Lung (tissue), 12 donors: Measurements from ENCODE around the gene TAS2R39. TPM values are rescaled to one million over a fixed set of nuclear protein-coding genes. Genes with fewer than 3 reads are reported as not detected.

Source experiments
- ATAC-seq: fragments of 200-7000 bp; cut with Tn5 transposase; one replicate; pipeline ENCODE4 v1.9.1; 2020; ENCODE audit warnings: moderate number of reproducible peaks; ENCODE audit not compliant: insufficient read depth, low FRiP score
- DNase-seq, 3 donors: peaks; one replicate each; pipeline ENCODE4 v3.0.0-alpha.2; 2013 to 2017
- H3K27ac ChIP-seq, 2 donors: one replicate each; pipeline ENCODE4 v1.5.1; 2013; ENCODE audit warnings: mild to moderate bottlenecking in 2 of 2, moderate library complexity in 2 of 2, control low read depth in 1 of 2, inconsistent platforms in 1 of 2, low read depth in 1 of 2, low read length in 1 of 2
- H3K27me3 ChIP-seq, 3 donors: one replicate each; pipeline ENCODE4 v1.5.1; 2013; ENCODE audit warnings: low read length in 2 of 3; ENCODE audit not compliant: control insufficient read depth in 3 of 3, insufficient read depth in 3 of 3
- H3K36me3 ChIP-seq, 4 donors: one replicate each; pipeline ENCODE4 v1.5.1; 2013; ENCODE audit warnings: low read length in 4 of 4, mild to moderate bottlenecking in 1 of 4, moderate library complexity in 1 of 4; ENCODE audit not compliant: control insufficient read depth in 4 of 4, insufficient read depth in 4 of 4
- H3K4me1 ChIP-seq, 5 donors: one replicate each; pipeline ENCODE4 v1.5.1; 2013; ENCODE audit warnings: low read length in 5 of 5, mild to moderate bottlenecking in 2 of 5, moderate library complexity in 1 of 5; ENCODE audit not compliant: control insufficient read depth in 5 of 5, insufficient read depth in 5 of 5
- H3K4me3 ChIP-seq: one replicate; pipeline ENCODE4 v1.5.1; 2013; ENCODE audit warnings: mild to moderate bottlenecking, control low read depth, moderate library complexity
- H3K9ac ChIP-seq, 2 donors: one replicate each; pipeline ENCODE4 v1.5.1; 2013; ENCODE audit warnings: low read length in 2 of 2, control low read depth in 1 of 2; ENCODE audit not compliant: insufficient read depth in 1 of 2
- H3K9me3 ChIP-seq, 4 donors: one replicate each; pipeline ENCODE4 v1.5.1; 2013; ENCODE audit warnings: low read length in 3 of 4, mild to moderate bottlenecking in 1 of 4, moderate library complexity in 1 of 4; ENCODE audit not compliant: control insufficient read depth in 4 of 4, insufficient read depth in 3 of 4
- CTCF ChIP-seq: IDR thresholded peaks from 2 replicates; pipeline ENCODE4 v1.5.1; 2012; ENCODE audit warnings: mild to moderate bottlenecking; ENCODE audit errors: control extremely low read depth, extremely low read depth
- WGBS, 2 donors: extraction: QIAGEN DNeasy Blood & Tissue Kit; methylation state at CpG; one replicate each; pipeline ENCODE4 v1.1.7; 2013; 5-methylcytosine and 5-hydroxymethylcytosine counted together
- polyA plus RNA-seq, 2 donors: library from polyadenylated mRNA; stranded (reverse); fragments of 200-250 nt; gene quantifications; one replicate each; pipeline ENCODE4 v1.2.1, GENCODE V29; 2013
- total RNA-seq, 2 donors: library from RNA; depleted of rRNA in 1 of 2; stranded (reverse); fragments of >200 nt in 1 of 2; gene quantifications; one replicate each; pipeline ENCODE4 v1.2.1, GENCODE V29; 2014 to 2021
- donor health status: control.
- donor health status: control.
- donor health status: Bipolar disorder and iron deficiency.
- donor health status: healthy.
- donor health status: DM: yes; HTN: yes; CAD: no.

The TAS2R39 gene
- total and polyA plus RNA-seq, 4 donors: not detected

GRCh38 chr7:143214789-143215679 lies 31.8 kb downstream of the TAS2R39 start:
- Histone ChIP-seq H3K9ac (no peak overlapping the region), H3K27ac (no peak overlapping the region), H3K4me1 (no peaks in the 10 kb centered on the region), H3K4me3 (no peak overlapping the region), H3K27me3 (no peaks in the 10 kb centered on the region), H3K36me3 (no peaks in the 10 kb centered on the region), H3K9me3 (no peaks in the 10 kb centered on the region)
- WGBS, 2 donors: 20 to 22% methylated on average over 8 of the region's 8 CpGs
- DNase-seq (peak; percentile 66 to 90 (median 89)), ATAC-seq (peak; percentile 93)
- peak; percentile 100 for TF ChIP-seq CTCF

- Histone ChIP-seq H3K36me3 (no peaks in the 10 kb centered on the region), H3K27me3 (no peaks in the 10 kb centered on the region), H3K9ac (no peak overlapping the region), H3K9me3 (no peaks in the 10 kb centered on the region), H3K27ac (no peak overlapping the region), H3K4me3 (no peak overlapping the region), H3K4me1 (no peaks in the 10 kb centered on the region)
- ATAC-seq (no peak), DNase-seq (no peak)
- no peak for TF ChIP-seq CTCF
- WGBS, 2 donors: 89 to 92% methylated on average over 6 of the region's 6 CpGs
These were observed 32.9 kb downstream of the TAS2R39 start for GRCh38 chr7:143216151-143216550.

GRCh38 chr7:143216686-143217085 lies 33.5 kb downstream of the TAS2R39 start:
- no peaks in the 10 kb centered on the region for H3K36me3 ChIP-seq
- no peaks in the 10 kb centered on the region for H3K9me3 ChIP-seq
- no peak overlapping the region for H3K27ac ChIP-seq
- DNase-seq (no peak), ATAC-seq (no peak)
- 85 to 89% methylated on average over 2 of the region's 2 CpGs for WGBS, 2 donors
- H3K27me3 ChIP-seq: no peaks in the 10 kb centered on the region
- H3K4me1 ChIP-seq: no peaks in the 10 kb centered on the region
- no peak for TF ChIP-seq CTCF
- H3K9ac ChIP-seq: no peak overlapping the region
- H3K4me3 ChIP-seq: no peak overlapping the region

GRCh38 chr7:143217806-143218205 lies 34.6 kb downstream of the TAS2R39 start:
- no peak overlapping the region for H3K9ac ChIP-seq
- no peak overlapping the region for H3K27ac ChIP-seq
- TF ChIP-seq CTCF: no peak
- DNase-seq (no peak), ATAC-seq (no peak)
- H3K36me3 ChIP-seq: no peaks in the 10 kb centered on the region
- no peaks in the 10 kb centered on the region for H3K27me3 ChIP-seq
- 87 to 98% methylated on average over 2 of the region's 2 CpGs for WGBS, 2 donors
- H3K4me3 ChIP-seq: no peak overlapping the region
- H3K4me1 ChIP-seq: no peaks in the 10 kb centered on the region
- no peaks in the 10 kb centered on the region for H3K9me3 ChIP-seq
